ENCODE data around the gene CNOT6. TPM values are rescaled to one million over a fixed set of nuclear protein-coding genes. Genes with fewer than 3 reads are reported as not detected.

The CNOT6 gene
- total RNA-seq, 4 donors from 2014 or later, result 4.1 to 12.0 (median 6.4) TPM

DNA sequence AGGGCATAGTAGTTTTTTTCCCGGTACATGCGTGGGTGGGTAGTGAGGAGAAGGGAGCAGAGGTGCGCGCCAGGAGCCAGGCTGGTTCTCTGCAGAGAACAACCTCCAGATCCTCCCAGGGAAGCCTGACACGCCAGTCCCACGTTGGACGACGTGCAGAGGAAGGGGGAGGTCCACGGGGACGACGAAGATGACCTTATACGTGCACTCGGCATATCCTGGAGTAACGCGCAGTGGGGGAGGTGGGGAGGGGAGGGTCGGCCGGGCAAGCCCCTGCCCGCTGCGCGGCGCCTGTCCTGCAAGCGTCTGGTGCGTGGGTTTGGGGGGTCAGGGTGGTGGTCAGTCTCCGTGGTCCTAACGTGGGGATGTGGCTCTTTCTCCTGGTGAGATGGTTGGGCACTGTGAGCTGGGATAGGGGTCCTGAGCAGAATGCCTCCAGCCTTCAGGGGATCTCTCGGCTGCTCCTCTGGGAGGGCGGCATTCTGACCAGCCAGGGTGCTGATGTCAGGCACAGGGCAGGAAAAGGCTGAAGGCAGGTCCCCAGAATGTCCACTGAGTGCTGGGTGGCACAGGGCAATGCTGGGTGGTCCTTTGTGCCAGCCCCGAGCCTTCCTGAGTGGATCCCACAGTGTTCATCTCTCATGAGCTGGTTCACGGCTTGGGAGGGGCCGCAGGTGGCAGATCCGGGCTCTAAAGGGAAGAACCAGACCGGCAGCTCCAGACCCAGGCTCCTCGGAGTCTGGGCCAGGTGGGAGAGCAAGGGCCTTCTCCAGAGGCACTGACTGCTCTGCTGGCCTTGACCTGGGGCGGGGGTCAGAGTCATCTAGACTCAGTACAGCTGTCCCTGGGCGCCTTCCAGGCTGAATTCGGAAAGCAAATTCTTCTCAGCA lies 107.7 kb downstream of the CNOT6 start:
- intact Hi-C loops (cut with DNase I; ENCODE audit: low total_unique reads), result no loop called here
- no peak for TF ChIP-seq POLR2A (IDR thresholded peaks at IDR 0.05)
- TF ChIP-seq, protein P1, sequence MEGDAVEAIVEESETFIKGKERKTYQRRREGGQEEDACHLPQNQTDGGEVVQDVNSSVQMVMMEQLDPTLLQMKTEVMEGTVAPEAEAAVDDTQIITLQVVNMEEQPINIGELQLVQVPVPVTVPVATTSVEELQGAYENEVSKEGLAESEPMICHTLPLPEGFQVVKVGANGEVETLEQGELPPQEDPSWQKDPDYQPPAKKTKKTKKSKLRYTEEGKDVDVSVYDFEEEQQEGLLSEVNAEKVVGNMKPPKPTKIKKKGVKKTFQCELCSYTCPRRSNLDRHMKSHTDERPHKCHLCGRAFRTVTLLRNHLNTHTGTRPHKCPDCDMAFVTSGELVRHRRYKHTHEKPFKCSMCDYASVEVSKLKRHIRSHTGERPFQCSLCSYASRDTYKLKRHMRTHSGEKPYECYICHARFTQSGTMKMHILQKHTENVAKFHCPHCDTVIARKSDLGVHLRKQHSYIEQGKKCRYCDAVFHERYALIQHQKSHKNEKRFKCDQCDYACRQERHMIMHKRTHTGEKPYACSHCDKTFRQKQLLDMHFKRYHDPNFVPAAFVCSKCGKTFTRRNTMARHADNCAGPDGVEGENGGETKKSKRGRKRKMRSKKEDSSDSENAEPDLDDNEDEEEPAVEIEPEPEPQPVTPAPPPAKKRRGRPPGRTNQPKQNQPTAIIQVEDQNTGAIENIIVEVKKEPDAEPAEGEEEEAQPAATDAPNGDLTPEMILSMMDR (IDR thresholded peaks at IDR 0.05 in 4 of 5, conservative IDR thresholded peaks at IDR 0.05 in 1 of 5), result no peak
- no peak for ATAC-seq
- Histone ChIP-seq H3K4me1 (no peaks in the 10 kb centered on the region), H3K36me3 (no peaks in the 10 kb centered on the region), H3K27me3 (peaks cover 0 to 3% (median 0%) of the 10 kb centered on the region in 3 donors), H3K9me3 (no peaks in the 10 kb centered on the region), H3K4me3 (no peak overlapping the region), H3K27ac (no peak overlapping the region)
- DNase-seq, result no peak
- in situ Hi-C loops (cut with MboI; ENCODE audit: low sequenced_read_pairs in 4 of 4), result no loop called here

DNA sequence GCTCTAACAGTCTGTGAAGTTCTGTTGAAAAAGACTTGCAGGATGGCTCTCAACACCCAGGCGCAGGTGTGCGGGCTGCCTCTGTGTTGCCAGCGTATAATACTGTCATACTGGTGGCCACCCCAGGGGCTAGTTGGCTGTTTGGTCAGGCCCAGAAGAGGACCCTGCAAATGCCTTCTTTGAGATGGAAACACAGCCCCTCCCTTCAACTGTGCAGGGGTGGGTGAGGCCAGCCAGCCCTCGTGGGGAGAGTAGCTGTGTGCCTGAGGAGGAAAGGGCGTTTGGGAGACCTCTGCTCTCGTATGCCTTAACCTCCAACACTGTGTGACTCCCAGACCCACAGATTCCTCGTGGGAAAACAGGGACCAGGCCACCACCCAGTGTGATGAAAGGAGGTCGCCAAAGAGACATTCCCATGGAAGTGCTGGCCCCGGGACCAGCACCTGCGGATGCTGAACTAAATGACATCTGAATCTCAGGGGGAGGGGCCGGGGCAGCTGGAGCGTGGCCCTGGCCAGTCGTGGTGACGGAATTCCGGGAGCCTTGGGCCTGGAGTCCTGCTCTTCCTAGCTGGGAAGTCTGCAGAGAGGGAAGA lies 108.4 kb downstream of the CNOT6 start:
- no peak for ATAC-seq

DNA sequence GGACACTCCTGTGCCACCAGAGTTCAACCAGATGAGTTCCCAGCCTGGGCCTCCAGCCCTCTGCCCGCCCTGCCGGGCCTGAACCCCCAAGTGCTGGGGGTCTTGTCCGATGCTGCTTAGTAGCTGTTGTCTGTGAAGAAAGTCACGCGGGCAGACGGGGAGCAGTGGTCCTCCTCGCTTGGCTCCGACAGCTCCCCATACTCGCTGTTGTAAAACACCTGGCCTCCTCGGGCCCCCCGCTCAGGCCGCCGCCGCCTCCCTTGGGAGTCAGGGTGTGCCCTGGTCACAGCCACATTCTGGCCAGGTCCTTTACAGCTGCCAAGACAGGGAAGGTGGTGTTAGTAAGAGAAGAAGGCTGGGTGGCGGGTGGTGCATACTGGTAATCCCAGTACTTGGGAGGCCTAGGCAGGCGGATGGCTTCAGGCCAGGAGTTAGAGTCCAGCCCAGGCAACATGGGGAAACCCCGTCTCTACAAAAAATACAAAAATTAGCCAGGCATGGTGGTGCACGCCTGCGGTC lies 109.0 kb downstream of the CNOT6 start:
- in situ Hi-C loops (cut with MboI; ENCODE audit: low sequenced_read_pairs in 4 of 4) (no loop called here), intact Hi-C loops (cut with DNase I; ENCODE audit: low total_unique reads) (no loop called here)
- ATAC-seq, result no peak

More for the DNA sequence above, 108.4 kb downstream of the CNOT6 start:
- intact Hi-C loops (cut with DNase I; ENCODE audit: low total_unique reads), result no loop called here
- TF ChIP-seq, protein P1 (IDR thresholded peaks at IDR 0.05 in 4 of 5, conservative IDR thresholded peaks at IDR 0.05 in 1 of 5), result no peak
- TF ChIP-seq POLR2A (IDR thresholded peaks at IDR 0.05), result no peak
- in situ Hi-C loops (cut with MboI; ENCODE audit: low sequenced_read_pairs in 4 of 4), result no loop called here
- H3K27ac ChIP-seq, result no peak overlapping the region
- H3K4me3 ChIP-seq, result no peak overlapping the region
- H3K4me1 ChIP-seq, result no peaks in the 10 kb centered on the region
- H3K9me3 ChIP-seq, result no peaks in the 10 kb centered on the region
- peaks cover 0 to 3% (median 0%) of the 10 kb centered on the region in 3 donors for H3K27me3 ChIP-seq
- no peak for DNase-seq
- no peaks in the 10 kb centered on the region for H3K36me3 ChIP-seq

DNA sequence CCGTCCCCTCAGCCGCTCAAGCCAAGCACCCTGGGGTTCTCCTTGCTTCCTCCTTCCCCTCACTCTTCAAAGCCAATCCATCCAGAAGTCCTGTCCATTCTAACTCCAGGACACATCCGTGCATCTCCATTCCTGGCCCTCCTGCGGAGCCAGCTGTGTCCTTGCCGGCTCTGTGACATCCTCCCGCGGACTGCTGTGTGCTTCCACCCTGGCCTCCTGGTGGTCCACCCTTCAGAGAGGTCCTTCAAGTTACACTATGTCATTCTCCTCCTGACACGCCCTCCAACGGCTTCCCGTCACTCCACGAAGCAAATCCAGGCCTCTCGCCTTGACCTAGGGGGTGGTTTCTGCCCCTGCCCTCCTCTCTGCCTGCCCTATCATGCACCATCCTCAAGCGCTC lies 110.1 kb downstream of the CNOT6 start:
- in situ Hi-C loops (cut with MboI; ENCODE audit: low sequenced_read_pairs in 4 of 4), result no loop called here
- Histone ChIP-seq H3K9me3 (no peaks in the 10 kb centered on the region), H3K4me3 (no peak overlapping the region), H3K27ac (no peak overlapping the region), H3K4me1 (no peaks in the 10 kb centered on the region), H3K36me3 (no peaks in the 10 kb centered on the region), H3K27me3 (peaks cover 0 to 3% (median 0%) of the 10 kb centered on the region in 3 donors)
- DNase-seq (no peak), ATAC-seq (no peak)
- intact Hi-C loops (cut with DNase I; ENCODE audit: low total_unique reads), result no loop called here
- no peak for TF ChIP-seq POLR2A (IDR thresholded peaks at IDR 0.05)
- TF ChIP-seq, protein P1 (IDR thresholded peaks at IDR 0.05 in 4 of 5, conservative IDR thresholded peaks at IDR 0.05 in 1 of 5), result no peak

More for the DNA sequence above, 109.0 kb downstream of the CNOT6 start:
- DNase-seq, result no peak
- TF ChIP-seq, protein P1 (IDR thresholded peaks at IDR 0.05 in 4 of 5, conservative IDR thresholded peaks at IDR 0.05 in 1 of 5), result no peak
- Histone ChIP-seq H3K4me3 (no peak overlapping the region), H3K9me3 (no peaks in the 10 kb centered on the region), H3K4me1 (no peaks in the 10 kb centered on the region), H3K27me3 (peaks cover 0 to 3% (median 0%) of the 10 kb centered on the region in 3 donors), H3K27ac (no peak overlapping the region), H3K36me3 (no peaks in the 10 kb centered on the region)
